ENCODE measurements around the gene PARP1. TPM values are rescaled to one million over a fixed set of nuclear protein-coding genes. Genes with fewer than 3 reads are reported as not detected.

Gene PARP1
- total RNA-seq, 4 donors from 2014 or later = 30.9 to 65.1 (median 48.2) TPM

DNA sequence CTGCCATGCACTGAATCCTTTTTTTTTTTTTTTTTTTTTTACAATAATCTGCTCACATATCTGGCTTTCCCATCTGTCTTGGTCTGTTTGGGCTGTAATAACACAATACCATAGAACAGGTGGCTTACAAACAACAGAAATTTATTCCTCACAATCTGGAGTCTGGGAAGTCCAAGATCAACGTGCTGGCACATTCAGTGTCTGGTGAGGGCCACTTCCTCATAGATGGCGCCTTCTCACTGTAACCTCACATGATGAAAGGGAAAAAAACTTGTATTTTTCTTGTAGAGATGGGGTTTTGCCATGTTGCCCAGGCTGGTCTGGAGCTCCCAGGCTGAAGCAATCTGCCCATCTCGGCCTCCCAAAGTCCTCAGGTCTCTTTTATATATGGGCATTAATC is 13.0 kb upstream of the PARP1 start:
- intact Hi-C loops (cut with DNase I; ENCODE audit: low total_unique reads) = no loop called here
- TF ChIP-seq, protein P1, sequence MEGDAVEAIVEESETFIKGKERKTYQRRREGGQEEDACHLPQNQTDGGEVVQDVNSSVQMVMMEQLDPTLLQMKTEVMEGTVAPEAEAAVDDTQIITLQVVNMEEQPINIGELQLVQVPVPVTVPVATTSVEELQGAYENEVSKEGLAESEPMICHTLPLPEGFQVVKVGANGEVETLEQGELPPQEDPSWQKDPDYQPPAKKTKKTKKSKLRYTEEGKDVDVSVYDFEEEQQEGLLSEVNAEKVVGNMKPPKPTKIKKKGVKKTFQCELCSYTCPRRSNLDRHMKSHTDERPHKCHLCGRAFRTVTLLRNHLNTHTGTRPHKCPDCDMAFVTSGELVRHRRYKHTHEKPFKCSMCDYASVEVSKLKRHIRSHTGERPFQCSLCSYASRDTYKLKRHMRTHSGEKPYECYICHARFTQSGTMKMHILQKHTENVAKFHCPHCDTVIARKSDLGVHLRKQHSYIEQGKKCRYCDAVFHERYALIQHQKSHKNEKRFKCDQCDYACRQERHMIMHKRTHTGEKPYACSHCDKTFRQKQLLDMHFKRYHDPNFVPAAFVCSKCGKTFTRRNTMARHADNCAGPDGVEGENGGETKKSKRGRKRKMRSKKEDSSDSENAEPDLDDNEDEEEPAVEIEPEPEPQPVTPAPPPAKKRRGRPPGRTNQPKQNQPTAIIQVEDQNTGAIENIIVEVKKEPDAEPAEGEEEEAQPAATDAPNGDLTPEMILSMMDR (IDR thresholded peaks at IDR 0.05) = no peak
- TF ChIP-seq POLR2A (IDR thresholded peaks at IDR 0.05) = no peak
- 94 to 96% methylated on average over 3 of the region's 3 CpGs for WGBS, 2 donors

DNA sequence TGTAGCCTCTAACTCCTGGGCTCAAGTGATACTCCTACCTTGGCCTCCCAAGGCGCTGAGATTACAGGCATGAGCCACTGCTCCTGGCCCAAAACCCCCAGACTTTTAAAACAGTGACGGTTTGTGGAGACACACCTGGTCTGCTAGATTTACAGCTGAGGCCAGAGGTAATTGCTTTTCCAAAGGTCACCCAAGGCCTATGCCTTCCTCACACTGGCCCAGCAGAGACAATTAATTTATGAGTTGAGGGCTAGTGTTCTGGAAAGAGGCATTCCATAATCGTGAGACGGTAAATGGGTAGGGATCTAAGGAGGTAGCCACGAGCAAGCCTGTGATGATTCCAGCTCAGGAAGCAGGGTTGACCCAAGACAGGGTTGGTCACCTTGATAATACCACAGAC is 12.4 kb upstream of the PARP1 start:
- no peak for TF ChIP-seq POLR2A (IDR thresholded peaks at IDR 0.05)
- TF ChIP-seq, protein P1 (IDR thresholded peaks at IDR 0.05) = no peak
- 91 to 97% methylated on average over 5 of the region's 5 CpGs for WGBS, 2 donors
- intact Hi-C loops (cut with DNase I; ENCODE audit: low total_unique reads) = no loop called here
- no peak overlapping the region for H3K4me3 ChIP-seq (ENCODE audit: low read depth, poor library complexity, severe bottlenecking)
- no peak for DNase-seq (ENCODE audit: low spot score in 2 of 2)

More for the DNA sequence above, 13.0 kb upstream of the PARP1 start:
- no peak overlapping the region for H3K4me3 ChIP-seq (ENCODE audit: low read depth, poor library complexity, severe bottlenecking)
- no peak for DNase-seq (ENCODE audit: low spot score in 2 of 2)

DNA sequence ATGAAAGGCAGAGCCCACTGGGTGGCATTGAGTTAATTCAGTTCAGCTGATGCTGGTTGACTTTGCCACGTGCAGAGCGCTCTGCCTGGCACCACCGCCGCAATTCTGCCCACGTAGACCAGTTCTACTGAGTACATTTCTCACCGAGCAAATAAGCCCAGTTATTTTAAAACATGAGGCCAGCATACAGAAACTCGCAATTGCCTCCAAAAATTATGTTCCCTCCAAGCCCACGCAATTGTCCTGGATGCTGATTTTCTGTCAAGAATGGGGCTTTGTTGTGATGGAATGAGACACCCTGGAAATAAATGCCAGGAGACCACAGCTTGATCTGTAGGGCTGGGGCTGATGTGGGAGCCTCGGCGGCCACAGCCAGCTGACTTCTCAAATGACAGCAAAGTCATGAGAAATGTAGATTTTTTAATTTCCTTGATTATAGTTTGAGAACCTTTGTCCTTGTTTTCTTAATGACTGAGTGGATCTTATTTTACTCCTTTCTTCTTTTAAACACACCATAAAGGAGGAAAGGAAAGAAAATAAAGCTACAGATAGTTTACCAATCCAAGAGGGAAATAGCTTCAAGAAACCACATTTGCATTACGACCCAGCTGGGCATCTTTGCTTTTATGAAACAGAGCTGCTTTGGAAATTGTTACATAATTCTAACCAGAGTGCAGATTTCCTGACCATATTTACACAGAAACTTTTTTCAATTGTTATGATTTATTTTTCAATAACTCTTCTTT is 11.6 kb upstream of the PARP1 start:
- DNase-seq (ENCODE audit: low spot score in 2 of 2) = peak in 1 of 2 donors; percentile 57
- TF ChIP-seq, protein P1 (IDR thresholded peaks at IDR 0.05) = no peak
- no peak for TF ChIP-seq POLR2A (IDR thresholded peaks at IDR 0.05)
- intact Hi-C loops (cut with DNase I; ENCODE audit: low total_unique reads) = no loop called here
- no peak overlapping the region for H3K4me3 ChIP-seq (ENCODE audit: low read depth, poor library complexity, severe bottlenecking)
- WGBS, 2 donors = 66 to 73% methylated on average over 11 of the region's 11 CpGs

DNA sequence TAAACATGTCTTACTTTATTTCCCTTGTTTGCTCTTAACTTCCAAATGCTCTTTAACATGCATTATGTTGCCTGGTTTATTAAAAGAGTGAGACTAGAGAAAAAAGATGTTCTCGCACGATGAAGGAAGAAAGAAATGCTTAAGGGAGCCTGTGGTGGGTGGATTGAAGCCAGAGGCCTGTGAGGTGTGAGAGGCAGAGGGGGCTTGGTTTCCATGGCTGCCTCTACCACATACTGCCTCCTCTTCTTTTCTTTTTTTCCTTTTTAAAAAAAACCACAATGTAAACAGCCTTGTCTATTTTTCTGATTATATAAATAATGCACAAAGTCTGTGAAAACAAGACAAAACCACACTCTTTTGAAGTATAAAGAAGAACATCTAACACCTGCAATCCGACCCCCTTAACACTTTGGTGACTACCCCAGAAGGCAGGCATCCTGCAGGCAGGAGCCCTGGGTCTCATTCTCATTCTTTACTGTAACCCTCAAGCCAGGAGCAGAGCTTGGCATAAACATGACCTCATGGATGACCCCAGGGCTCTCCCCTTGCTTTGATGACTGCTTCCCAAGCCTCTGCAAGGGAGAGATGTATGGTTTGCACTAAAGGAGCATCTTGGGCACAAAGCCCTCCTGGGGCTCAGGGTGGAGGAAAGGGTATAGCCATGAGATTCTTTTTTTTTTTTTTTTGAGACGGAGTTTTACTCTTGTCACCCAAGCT is 10.1 kb upstream of the PARP1 start:
- WGBS, 2 donors = 77 to 86% methylated on average over 4 of the region's 4 CpGs
- DNase-seq (ENCODE audit: low spot score in 2 of 2) = no peak
- intact Hi-C loops (cut with DNase I; ENCODE audit: low total_unique reads) = no loop called here
- no peak overlapping the region for H3K4me3 ChIP-seq (ENCODE audit: low read depth, poor library complexity, severe bottlenecking)
- TF ChIP-seq, protein P1 (IDR thresholded peaks at IDR 0.05) = no peak
- no peak for TF ChIP-seq POLR2A (IDR thresholded peaks at IDR 0.05)

DNA sequence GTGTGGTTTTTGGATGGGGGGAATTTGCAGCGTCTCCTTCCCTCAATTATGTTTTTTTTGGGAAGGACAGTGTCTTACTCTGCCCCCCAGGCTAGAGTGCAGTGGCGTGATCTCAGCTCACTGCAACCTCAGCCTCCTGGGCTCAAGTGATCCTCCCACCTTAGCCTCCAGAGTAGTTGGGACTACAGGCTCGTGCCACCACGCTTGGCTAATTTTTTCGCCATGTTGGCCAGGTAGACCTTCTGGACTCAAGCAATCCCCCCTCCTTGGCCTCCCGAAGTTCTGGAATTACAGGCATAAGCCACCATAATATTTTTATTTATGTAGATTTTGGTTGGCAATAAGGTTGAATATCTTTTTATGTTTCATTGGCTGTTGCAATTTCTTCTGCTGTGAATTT is 9.5 kb upstream of the PARP1 start:
- peak in 1 of 2 donors; percentile 59 for DNase-seq (ENCODE audit: low spot score in 2 of 2)
- TF ChIP-seq, protein P1 (IDR thresholded peaks at IDR 0.05) = no peak
- no peak for TF ChIP-seq POLR2A (IDR thresholded peaks at IDR 0.05)
- no peak overlapping the region for H3K4me3 ChIP-seq (ENCODE audit: low read depth, poor library complexity, severe bottlenecking)
- intact Hi-C loops (cut with DNase I; ENCODE audit: low total_unique reads) = no loop called here
- 78 to 84% methylated on average over 6 of the region's 6 CpGs for WGBS, 2 donors

Data from lower leg skin (tissue), 4 donors.